ENCODE results near the gene GPR35. TPM values are rescaled to one million over a fixed set of nuclear protein-coding genes. Genes with fewer than 3 reads are reported as not detected.

GPR35 gene
- polyA plus RNA-seq, 3 donors: 30.6 to 37.8 (median 36.3) TPM

- H3K27me3 Mint-ChIP-seq (ENCODE audit: low read depth in 3 of 3): peaks cover 0 to 2% (median 2%) of the 10 kb centered on the region in 3 donors
- Histone ChIP-seq H3K4me1 (ENCODE audit: control insufficient read depth in 1 of 2, insufficient read depth in 2 of 2, low read length in 2 of 2) (peaks cover 37 to 46% of the 10 kb centered on the region in 2 donors), H3K36me3 (replicated peaks in 1 of 2; ENCODE audit: control insufficient read depth in 1 of 2, insufficient read depth in 2 of 2, low read length in 2 of 2) (peaks cover 44 to 54% of the 10 kb centered on the region in 2 donors), H3K27me3 (ENCODE audit: control insufficient read depth in 2 of 2, insufficient read depth in 2 of 2, low read length in 2 of 2) (no peaks in the 10 kb centered on the region), H2AFZ (ENCODE audit: insufficient read depth, low read depth, low read length, poor library complexity, severe bottlenecking) (no peak overlapping the region), H3K4me3 (replicated peaks in 1 of 3; ENCODE audit: low read depth in 2 of 3, low read length in 3 of 3) (peak overlapping the region in 1 of 3 experiments; percentile 34), H3K4me2 (replicated peaks; ENCODE audit: extremely low read depth, low read length, poor library complexity, severe bottlenecking) (peak overlapping the region; percentile 64), H3K79me2 (ENCODE audit: insufficient read depth, low read length) (peaks cover 66% of the 10 kb centered on the region), H3K9me3 (replicated peaks in 1 of 2; ENCODE audit: control insufficient read depth in 1 of 2, insufficient read depth in 1 of 2, low read length in 2 of 2) (no peaks in the 10 kb centered on the region), H3K9ac (ENCODE audit: insufficient read depth, low read length, poor library complexity, severe bottlenecking) (peak overlapping the region; percentile 71), H3K27ac (ENCODE audit: low read depth in 1 of 2, low read length in 2 of 2) (peak overlapping the region; percentile 88 to 96), H4K20me1 (ENCODE audit: insufficient read depth, low read length) (peaks cover 69% of the 10 kb centered on the region)
- TF ChIP-seq CTCF (IDR thresholded peaks at IDR 0.05): no peak
- peaks cover 0 to 2% (median 0%) of the 10 kb centered on the region in 7 donors for H3K9me3 Mint-ChIP-seq
- H3K4me1 Mint-ChIP-seq: peaks cover 51% of the 10 kb centered on the region
- DNase-seq: peak; percentile 42 to 62 (median 45)
- peak overlapping the region; percentile 94 to 98 (median 97) for H3K27ac Mint-ChIP-seq
- peak overlapping the region; percentile 31 to 54 for H3K4me3 Mint-ChIP-seq
- 83% methylated on average over 11 of the region's 12 CpGs for WGBS (ENCODE audit: insufficient coverage)
- intact Hi-C loops (cut with micrococcal nuclease): no loop called here
- H3K36me3 Mint-ChIP-seq: peaks cover 57 to 59% of the 10 kb centered on the region in 2 donors
These were observed 46.1 kb upstream of the GPR35 start for GRCh38 chr2:240579071-240579762.

GRCh38 chr2:240579771-240580614 lies 45.3 kb upstream of the GPR35 start:
- Mint-ChIP-seq H3K9me3 (peaks cover 0 to 3% (median 0%) of the 10 kb centered on the region in 7 donors), H3K4me3 (peak overlapping the region; percentile 31 to 54), H3K4me1 (peaks cover 59% of the 10 kb centered on the region), H3K27me3 (ENCODE audit: low read depth in 3 of 3) (peaks cover 0 to 4% (median 2%) of the 10 kb centered on the region in 3 donors), H3K27ac (peak overlapping the region; percentile 94 to 98 (median 97)), H3K36me3 (peaks cover 52 to 54% of the 10 kb centered on the region in 2 donors)
- Histone ChIP-seq H3K4me1 (ENCODE audit: control insufficient read depth in 1 of 2, insufficient read depth in 2 of 2, low read length in 2 of 2) (peaks cover 45 to 53% of the 10 kb centered on the region in 2 donors), H3K4me3 (replicated peaks in 1 of 3; ENCODE audit: low read depth in 2 of 3, low read length in 3 of 3) (peak overlapping the region in 1 of 3 experiments; percentile 34), H3K4me2 (replicated peaks; ENCODE audit: extremely low read depth, low read length, poor library complexity, severe bottlenecking) (peak overlapping the region; percentile 64), H4K20me1 (ENCODE audit: insufficient read depth, low read length) (peaks cover 63% of the 10 kb centered on the region), H3K36me3 (replicated peaks in 1 of 2; ENCODE audit: control insufficient read depth in 1 of 2, insufficient read depth in 2 of 2, low read length in 2 of 2) (peaks cover 37 to 46% of the 10 kb centered on the region in 2 donors), H3K27me3 (ENCODE audit: control insufficient read depth in 2 of 2, insufficient read depth in 2 of 2, low read length in 2 of 2) (no peaks in the 10 kb centered on the region), H3K9ac (ENCODE audit: insufficient read depth, low read length, poor library complexity, severe bottlenecking) (peak overlapping the region; percentile 71), H3K27ac (ENCODE audit: low read depth in 1 of 2, low read length in 2 of 2) (peak overlapping the region; percentile 88 to 96), H3K79me2 (ENCODE audit: insufficient read depth, low read length) (peaks cover 74% of the 10 kb centered on the region), H2AFZ (ENCODE audit: insufficient read depth, low read depth, low read length, poor library complexity, severe bottlenecking) (no peak overlapping the region), H3K9me3 (replicated peaks in 1 of 2; ENCODE audit: control insufficient read depth in 1 of 2, insufficient read depth in 1 of 2, low read length in 2 of 2) (no peaks in the 10 kb centered on the region)
- peak; percentile 92 to 96 (median 95) for DNase-seq
- WGBS (ENCODE audit: insufficient coverage): 12% methylated on average over 22 of the region's 27 CpGs
- intact Hi-C loops (cut with micrococcal nuclease): loop anchor here (2.0 to 10.0 kb wide), 3 partner anchors 45 to 555 kb away; partner anchors contain the start of genes GPR35 (in 1 of the 2) and NDUFA10 (in 1 of the 2)
- TF ChIP-seq CTCF (IDR thresholded peaks at IDR 0.05): peak; percentile 50

Measured in CD14-positive monocyte (primary cell).